Measurements from ENCODE around the gene PLK3. TPM values are rescaled to one million over a fixed set of nuclear protein-coding genes. Genes with fewer than 3 reads are reported as not detected.

The PLK3 gene
- total RNA-seq, 1 experiment from 2014 or later = 56.1 TPM

GRCh38 chr1:44775078-44775929 lies 24.9 kb upstream of the PLK3 start, which contains the start of gene RPS8:
Gene RPS8, plus strand, starts transcription at chr1:44775540. Its CDS starts 57 bp downstream, at chr1:44775597.
- ChIA-PET CTCF (interaction anchor here (1.1 to 1.6 kb wide), 3 partner anchors 13 to 54 kb away, joined by 3 read pairs; partner anchors contain the start of genes BEST4 and RNU5D-1), POLR2A (interaction anchor here (0.7 to 3.5 kb wide), 15 partner anchors 8 to 725 kb away, joined by 3 to 39 read pairs (median 9); partner anchors contain the start of genes CCDC163, DYNLT4, MMACHC and MUTYH), RAD21 (ENCODE audit: low non-redundant PET in 1 of 2, low total read pairs in 2 of 2, uncharacterized antibody in 2 of 2, unreplicated experiment in 2 of 2) (no interaction called here)
- H3K9ac ChIP-seq (ENCODE audit: low read length) = peak within 1 kb of the TSS; percentile 100
- peak within 1 kb of the TSS; percentile 99 for H3K4me2 ChIP-seq (ENCODE audit: low read length)
- TF ChIP-seq, protein P1, sequence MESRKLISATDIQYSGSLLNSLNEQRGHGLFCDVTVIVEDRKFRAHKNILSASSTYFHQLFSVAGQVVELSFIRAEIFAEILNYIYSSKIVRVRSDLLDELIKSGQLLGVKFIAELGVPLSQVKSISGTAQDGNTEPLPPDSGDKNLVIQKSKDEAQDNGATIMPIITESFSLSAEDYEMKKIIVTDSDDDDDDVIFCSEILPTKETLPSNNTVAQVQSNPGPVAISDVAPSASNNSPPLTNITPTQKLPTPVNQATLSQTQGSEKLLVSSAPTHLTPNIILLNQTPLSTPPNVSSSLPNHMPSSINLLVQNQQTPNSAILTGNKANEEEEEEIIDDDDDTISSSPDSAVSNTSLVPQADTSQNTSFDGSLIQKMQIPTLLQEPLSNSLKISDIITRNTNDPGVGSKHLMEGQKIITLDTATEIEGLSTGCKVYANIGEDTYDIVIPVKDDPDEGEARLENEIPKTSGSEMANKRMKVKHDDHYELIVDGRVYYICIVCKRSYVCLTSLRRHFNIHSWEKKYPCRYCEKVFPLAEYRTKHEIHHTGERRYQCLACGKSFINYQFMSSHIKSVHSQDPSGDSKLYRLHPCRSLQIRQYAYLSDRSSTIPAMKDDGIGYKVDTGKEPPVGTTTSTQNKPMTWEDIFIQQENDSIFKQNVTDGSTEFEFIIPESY (IDR thresholded peaks at IDR 0.05; ENCODE audit: extremely low read depth, insufficient replicate concordance, low read length) = no peak
- TF ChIP-seq ZFX (IDR thresholded peaks at IDR 0.05) = peak; percentile 91; the same call in 1 of the 2 replicates
- no peak for TF ChIP-seq ZNF274 (IDR thresholded peaks at IDR 0.05; ENCODE audit: low read depth, low read length)
- TF ChIP-seq FOSL1 (IDR thresholded peaks at IDR 0.05; ENCODE audit: low read depth) = no peak
- no peak for TF ChIP-seq ELF1 (IDR thresholded peaks at IDR 0.05; ENCODE audit: borderline replicate concordance, low read depth)
- TF ChIP-seq TCF7L2 (IDR thresholded peaks at IDR 0.05; ENCODE audit: borderline replicate concordance, extremely low read depth, insufficient read depth, insufficient read length) = no peak
- TF ChIP-seq RAD21 (IDR thresholded peaks at IDR 0.05; ENCODE audit: low read depth) = no peak
- TF ChIP-seq YY1 (IDR thresholded peaks at IDR 0.05; ENCODE audit: extremely low read depth, insufficient replicate concordance, low read depth, low read length) = peak; percentile 79
- peak; percentile 99 for TF ChIP-seq POLR2AphosphoS5 (IDR thresholded peaks at IDR 0.05; ENCODE audit: low read depth, low read length)
- TF ChIP-seq JUND (IDR thresholded peaks at IDR 0.05) = no peak
- TF ChIP-seq, protein P2, sequence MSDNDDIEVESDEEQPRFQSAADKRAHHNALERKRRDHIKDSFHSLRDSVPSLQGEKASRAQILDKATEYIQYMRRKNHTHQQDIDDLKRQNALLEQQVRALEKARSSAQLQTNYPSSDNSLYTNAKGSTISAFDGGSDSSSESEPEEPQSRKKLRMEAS (IDR thresholded peaks at IDR 0.05) = peak; percentile 99
- TF ChIP-seq SP1 (IDR thresholded peaks at IDR 0.05; ENCODE audit: low read depth) = peak; percentile 93
- no peak for TF ChIP-seq CBX3 (IDR thresholded peaks at IDR 0.05; ENCODE audit: low read depth)
- peak; percentile 97 for TF ChIP-seq POLR2A (IDR thresholded peaks at IDR 0.05; ENCODE audit: borderline replicate concordance, extremely low read depth, insufficient read depth, insufficient read length)
- TF ChIP-seq EGR1 (IDR thresholded peaks at IDR 0.05; ENCODE audit: low read depth) = no peak
- peak; percentile 94; the same call in 1 of the 2 replicates for TF ChIP-seq SIN3A (IDR thresholded peaks at IDR 0.05; ENCODE audit: low read depth)
- no peak for TF ChIP-seq EZH2 (IDR thresholded peaks at IDR 0.05)
- TF ChIP-seq SRF (IDR thresholded peaks at IDR 0.05; ENCODE audit: low read depth) = peak; percentile 96
- H4K20me1 ChIP-seq (ENCODE audit: insufficient read depth) = peaks cover 18% of the 10 kb centered on the region; the same call in 1 of the 2 replicates
- H3K9me3 ChIP-seq (ENCODE audit: control insufficient read depth in 1 of 2, insufficient read depth in 1 of 2, low read depth in 1 of 2, low read length in 2 of 2) = no peaks in the 10 kb centered on the region
- H3K4me1 ChIP-seq (ENCODE audit: control insufficient read depth in 1 of 2, insufficient read depth in 2 of 2, low read length in 2 of 2) = peaks cover 10 to 24% of the 10 kb centered on the region in 2 experiments
- H2AFZ ChIP-seq (ENCODE audit: low read depth, low read length, poor library complexity, severe bottlenecking) = no peak within 1 kb of the TSS
- H3K79me2 ChIP-seq (ENCODE audit: insufficient read depth, low read length) = peaks cover 43% of the 10 kb centered on the region
- peak; percentile 76 for ATAC-seq
- BruUV-seq (replicated peaks) = TSS peak; percentile 97
- H3K4me3 ChIP-seq (replicated peaks in 1 of 2; ENCODE audit: low read depth in 1 of 2, low read length in 2 of 2) = peak within 1 kb of the TSS; percentile 92 to 99
- DNase-seq (ENCODE audit: low read depth, low spot score) = peak; percentile 85
- H3K27me3 ChIP-seq (ENCODE audit: insufficient read depth, low read length) = no peaks in the 10 kb centered on the region
- intact Hi-C loops (cut with micrococcal nuclease) = loop anchor here (1.0 kb wide), 1 partner anchor 44 kb away; the partner anchor contains the start of gene RNU5D-1
- no peaks in the 10 kb centered on the region for H3K9me2 ChIP-seq (ENCODE audit: insufficient read depth)
- peak within 1 kb of the TSS; percentile 86 for H3K27ac ChIP-seq (ENCODE audit: low read depth, low read length)
- H3K36me3 ChIP-seq (ENCODE audit: control insufficient read depth in 1 of 2, insufficient read depth in 2 of 2, low read length in 2 of 2) = peaks cover 26 to 41% of the 10 kb centered on the region in 2 experiments
